ENCODE data around the gene FGD6. TPM values are rescaled to one million over a fixed set of nuclear protein-coding genes. Genes with fewer than 3 reads are reported as not detected.

FGD6 gene
- total RNA-seq, 1 experiment from 2014 or later = 28.3 TPM

- ChIA-PET CTCF (no interaction called here), POLR2A (no interaction called here)
- Histone ChIP-seq H3K4me3 (ENCODE audit: low read depth in 2 of 2, low read length in 2 of 2) (no peak overlapping the region), H3K27ac (ENCODE audit: low read length) (no peak overlapping the region), H3K9me3 (ENCODE audit: control insufficient read depth, insufficient read depth, low read depth, low read length) (no peaks in the 10 kb centered on the region), H3K36me3 (ENCODE audit: control insufficient read depth, insufficient read depth, low read length) (peaks cover 50% of the 10 kb centered on the region), H3K4me1 (ENCODE audit: control insufficient read depth, insufficient read depth, low read length) (no peaks in the 10 kb centered on the region), H3K27me3 (ENCODE audit: control insufficient read depth, insufficient read depth, low read length) (no peaks in the 10 kb centered on the region)
- DNase-seq (ENCODE audit: low read depth, low spot score) (no peak), ATAC-seq (no peak)
- intact Hi-C loops (cut with micrococcal nuclease; ENCODE audit: unreplicated experiment) (no loop called here), in situ Hi-C loops (cut with HindIII; ENCODE audit: low pct_unique_long_range_greater_than_20kb, low sequenced_read_pairs) (no loop called here)
- no peak for TF ChIP-seq TCF7L2 (IDR thresholded peaks at IDR 0.05; ENCODE audit: low read depth, low read length)
- TF ChIP-seq POLR2AphosphoS5 (IDR thresholded peaks at IDR 0.05; ENCODE audit: low read depth, low read length) = no peak
- TF ChIP-seq SIN3A (IDR thresholded peaks at IDR 0.05; ENCODE audit: borderline replicate concordance, insufficient read depth, low read depth, low read length) = no peak
- TF ChIP-seq REST (IDR thresholded peaks at IDR 0.05; ENCODE audit: insufficient read depth in 1 of 2, low read depth in 2 of 2, low read length in 1 of 2) = no peak
- no peak for TF ChIP-seq CTCF (IDR thresholded peaks at IDR 0.05)
- BruUV-seq (replicated peaks) = no TSS peak
Measured at GRCh38 chr12:95060951-95061350, 156.3 kb downstream of the FGD6 start.

DNA sequence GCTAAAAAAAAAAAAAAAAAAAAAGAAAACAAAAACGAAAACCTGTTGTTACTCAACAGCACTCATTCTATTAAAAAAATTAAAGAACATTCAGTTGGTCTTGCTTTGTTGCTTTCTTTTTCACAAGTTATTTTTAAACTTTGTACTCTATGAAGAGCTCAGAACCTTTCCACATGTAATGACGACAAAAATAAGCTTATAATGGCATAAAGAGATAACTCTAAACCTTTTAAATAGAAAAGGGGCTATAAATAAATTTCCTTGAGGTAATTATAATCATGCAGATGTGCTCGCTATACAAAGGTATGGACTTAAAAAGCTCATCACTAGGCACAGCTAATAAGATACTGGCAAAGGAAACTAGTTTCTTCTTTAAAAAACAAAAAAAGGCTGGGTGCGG, 157.3 kb downstream of the FGD6 start:
- no peaks in the 10 kb centered on the region for H3K27me3 ChIP-seq (ENCODE audit: control insufficient read depth, insufficient read depth, low read length)
- ChIA-PET POLR2A (interaction anchor here (0.5 kb wide), 1 partner anchor 8 kb away, joined by 5 read pairs; no protein-coding TSS in a partner anchor), CTCF (no interaction called here)
- H3K27ac ChIP-seq (ENCODE audit: low read length) = no peak overlapping the region
- TF ChIP-seq SIN3A (IDR thresholded peaks at IDR 0.05; ENCODE audit: borderline replicate concordance, insufficient read depth, low read depth, low read length) = no peak
- no peak for TF ChIP-seq POLR2AphosphoS5 (IDR thresholded peaks at IDR 0.05; ENCODE audit: low read depth, low read length)
- TF ChIP-seq REST (IDR thresholded peaks at IDR 0.05; ENCODE audit: insufficient read depth in 1 of 2, low read depth in 2 of 2, low read length in 1 of 2) = no peak
- no peak for TF ChIP-seq CTCF (IDR thresholded peaks at IDR 0.05)
- TF ChIP-seq TCF7L2 (IDR thresholded peaks at IDR 0.05; ENCODE audit: low read depth, low read length) = no peak
- in situ Hi-C loops (cut with HindIII; ENCODE audit: low pct_unique_long_range_greater_than_20kb, low sequenced_read_pairs) = no loop called here
- H3K36me3 ChIP-seq (ENCODE audit: control insufficient read depth, insufficient read depth, low read length) = peaks cover 50% of the 10 kb centered on the region
- no peaks in the 10 kb centered on the region for H3K9me3 ChIP-seq (ENCODE audit: control insufficient read depth, insufficient read depth, low read depth, low read length)
- H3K4me3 ChIP-seq (ENCODE audit: low read depth in 2 of 2, low read length in 2 of 2) = no peak overlapping the region
- no peaks in the 10 kb centered on the region for H3K4me1 ChIP-seq (ENCODE audit: control insufficient read depth, insufficient read depth, low read length)
- no peak for ATAC-seq
- intact Hi-C loops (cut with micrococcal nuclease; ENCODE audit: unreplicated experiment) = no loop called here
- no TSS peak for BruUV-seq (replicated peaks)
- DNase-seq (ENCODE audit: low read depth, low spot score) = no peak

Measured in Panc1 (cell line).